Ascending aorta (tissue), 2 donors: Measurements from ENCODE around the gene CD8B. TPM values are rescaled to one million over a fixed set of nuclear protein-coding genes. Genes with fewer than 3 reads are reported as not detected.

Source experiments
- DNase-seq, 2 donors: peaks; one replicate each; pipeline ENCODE4 v3.0.0-alpha.2; 2019; ENCODE audit warnings: low spot score in 2 of 2
- H3K27ac ChIP-seq, 2 donors: fragments of 200-600 bp; sonication (generic); one replicate each; pipeline ENCODE4 v1.5.1; 2016 to 2017; ENCODE audit warnings: mild to moderate bottlenecking in 1 of 2
- H3K27me3 ChIP-seq: fragments of 200-600 bp; sonication (generic); one replicate; pipeline ENCODE4 v1.5.1; 2017
- H3K36me3 ChIP-seq, 2 donors: fragments of 200-600 bp; sonication (generic); one replicate each; pipeline ENCODE4 v1.5.1; 2016
- H3K4me1 ChIP-seq, 2 donors: fragments of 200-600 bp; sonication (generic); one replicate each; pipeline ENCODE4 v1.5.1; 2016 to 2017; ENCODE audit warnings: mild to moderate bottlenecking in 1 of 2
- H3K4me3 ChIP-seq, 2 donors: fragments of 200-600 bp; sonication (generic); one replicate each; pipeline ENCODE4 v1.5.1; 2016 to 2017; ENCODE audit warnings: mild to moderate bottlenecking in 1 of 2
- H3K9me3 ChIP-seq, 2 donors: fragments of 200-600 bp; sonication (generic); one replicate each; pipeline ENCODE4 v1.5.1; 2016
- intact Hi-C: fragments of 100-400 bp; cut with DNase I; formaldehyde crosslinking; loops from one replicate; pipeline ENCODE4 v1.15.1; 2023
- total RNA-seq: library from RNA; depleted of rRNA; stranded (reverse); fragments of >200 nt; gene quantifications from one replicate; pipeline ENCODE4 v1.1.0, GENCODE V29; 2016
- TF ChIP-seq, protein P1 (sequence below), 3 experiments: fragments of 200-600 bp in 2 of 3; fragments of 450-650 bp in 1 of 3; sonication (generic) in 2 of 3; IDR thresholded peaks; one replicate each; pipeline ENCODE4 v1.5.1; 2016 to 2019; ENCODE audit warnings: antibody characterized with exemption in 3 of 3, mild to moderate bottlenecking in 1 of 3, moderate library complexity in 1 of 3

Gene CD8B
- total RNA-seq, 1 donor from 2014 or later: not detected

DNA sequence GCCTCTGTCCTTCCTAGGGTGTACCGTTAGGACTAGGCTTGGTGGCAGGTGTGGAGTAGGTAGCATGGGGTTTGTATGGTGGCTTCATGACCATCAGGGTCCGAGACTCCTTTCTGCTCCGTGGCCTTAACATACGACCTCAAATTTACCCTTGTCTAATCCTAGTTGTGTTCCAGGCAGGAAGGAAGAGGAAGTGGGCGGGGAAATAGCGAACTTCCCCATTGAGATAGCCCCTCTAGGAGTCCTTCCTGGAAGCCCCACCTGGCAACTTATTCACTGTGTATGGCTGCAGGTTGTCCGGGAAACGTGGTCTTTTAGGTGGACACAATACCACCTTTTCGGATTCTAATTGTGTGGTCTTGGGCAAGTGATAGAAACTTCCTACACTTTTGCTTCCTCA, 80.3 kb downstream of the CD8B start:
- Histone ChIP-seq H3K4me1 (no peaks in the 10 kb centered on the region), H3K27me3 (no peaks in the 10 kb centered on the region), H3K4me3 (no peak overlapping the region), H3K36me3 (no peaks in the 10 kb centered on the region), H3K9me3 (no peaks in the 10 kb centered on the region), H3K27ac (no peak overlapping the region)
- TF ChIP-seq, protein P1, sequence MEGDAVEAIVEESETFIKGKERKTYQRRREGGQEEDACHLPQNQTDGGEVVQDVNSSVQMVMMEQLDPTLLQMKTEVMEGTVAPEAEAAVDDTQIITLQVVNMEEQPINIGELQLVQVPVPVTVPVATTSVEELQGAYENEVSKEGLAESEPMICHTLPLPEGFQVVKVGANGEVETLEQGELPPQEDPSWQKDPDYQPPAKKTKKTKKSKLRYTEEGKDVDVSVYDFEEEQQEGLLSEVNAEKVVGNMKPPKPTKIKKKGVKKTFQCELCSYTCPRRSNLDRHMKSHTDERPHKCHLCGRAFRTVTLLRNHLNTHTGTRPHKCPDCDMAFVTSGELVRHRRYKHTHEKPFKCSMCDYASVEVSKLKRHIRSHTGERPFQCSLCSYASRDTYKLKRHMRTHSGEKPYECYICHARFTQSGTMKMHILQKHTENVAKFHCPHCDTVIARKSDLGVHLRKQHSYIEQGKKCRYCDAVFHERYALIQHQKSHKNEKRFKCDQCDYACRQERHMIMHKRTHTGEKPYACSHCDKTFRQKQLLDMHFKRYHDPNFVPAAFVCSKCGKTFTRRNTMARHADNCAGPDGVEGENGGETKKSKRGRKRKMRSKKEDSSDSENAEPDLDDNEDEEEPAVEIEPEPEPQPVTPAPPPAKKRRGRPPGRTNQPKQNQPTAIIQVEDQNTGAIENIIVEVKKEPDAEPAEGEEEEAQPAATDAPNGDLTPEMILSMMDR (IDR thresholded peaks at IDR 0.05): no peak
- DNase-seq: no peak
- intact Hi-C loops: no loop called here

DNA sequence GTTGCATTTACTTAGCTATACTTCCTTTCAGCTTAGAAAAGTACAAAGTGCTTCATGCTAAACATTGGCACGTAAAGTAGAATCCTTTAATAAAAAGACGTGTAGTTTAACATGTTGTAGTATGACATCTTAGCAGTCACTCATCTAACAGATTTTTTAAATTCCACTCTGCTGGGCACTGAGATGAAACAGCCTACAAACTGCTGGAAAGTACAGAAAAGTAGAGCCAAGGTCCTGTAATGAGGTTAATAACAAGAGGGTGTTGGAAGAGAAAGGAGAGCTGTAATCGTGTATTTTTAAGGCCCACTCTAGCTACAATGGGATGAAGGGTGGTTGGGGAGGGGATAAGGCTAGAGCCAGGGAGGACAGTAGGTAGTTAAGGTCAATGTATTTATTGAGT, 81.7 kb downstream of the CD8B start:
- Histone ChIP-seq H3K36me3 (peaks cover 4 to 9% of the 10 kb centered on the region in 2 donors), H3K4me3 (no peak overlapping the region)
- intact Hi-C loops: no loop called here

DNA sequence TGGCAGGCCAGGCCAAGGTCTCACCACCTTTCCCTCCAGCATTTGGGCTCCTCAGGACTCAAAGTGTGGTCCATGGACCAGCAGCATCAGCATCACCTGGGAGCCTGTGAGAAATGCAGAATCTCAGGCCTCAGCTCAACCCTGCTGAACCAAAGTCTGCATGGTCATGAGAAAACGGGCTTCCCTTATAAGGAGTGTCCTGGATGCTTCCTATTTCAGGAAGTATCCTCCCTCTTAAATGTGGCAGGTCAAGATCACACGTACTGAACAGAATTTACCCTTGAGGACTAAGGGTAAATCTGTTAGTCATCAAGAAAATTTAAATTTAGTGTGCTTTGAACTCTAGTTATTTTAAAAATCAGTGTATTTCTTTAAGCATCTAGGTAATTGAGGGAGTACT, 82.7 kb downstream of the CD8B start:
- TF ChIP-seq, protein P1 (IDR thresholded peaks at IDR 0.05): no peak
- H3K27me3 ChIP-seq: no peaks in the 10 kb centered on the region

More for the DNA sequence above, 81.7 kb downstream of the CD8B start:
- Histone ChIP-seq H3K27ac (no peak overlapping the region), H3K9me3 (no peaks in the 10 kb centered on the region), H3K27me3 (no peaks in the 10 kb centered on the region), H3K4me1 (no peaks in the 10 kb centered on the region)
- no peak for DNase-seq
- TF ChIP-seq, protein P1 (IDR thresholded peaks at IDR 0.05): no peak

DNA sequence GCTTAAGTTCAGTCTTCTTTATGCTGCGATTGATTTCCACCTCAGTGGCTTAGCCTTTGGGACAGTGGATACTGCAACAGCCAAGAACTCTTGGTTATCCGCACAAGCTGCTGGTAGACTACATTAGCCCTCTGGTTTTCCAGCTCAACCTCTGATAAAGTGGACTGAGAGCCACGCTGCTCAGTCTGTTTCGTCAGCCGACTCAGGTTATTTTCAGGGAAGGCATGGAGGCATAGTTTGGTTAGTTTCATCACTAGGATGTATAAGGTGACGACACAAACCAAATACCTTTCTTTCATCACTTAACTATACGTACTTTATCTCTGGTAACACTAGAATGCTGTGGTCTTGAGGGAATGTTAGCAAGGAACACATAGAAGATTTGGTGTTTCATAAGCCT, 85.2 kb downstream of the CD8B start:
- intact Hi-C loops: no loop called here
- Histone ChIP-seq H3K27me3 (no peaks in the 10 kb centered on the region), H3K27ac (no peak overlapping the region), H3K4me3 (no peak overlapping the region), H3K4me1 (no peaks in the 10 kb centered on the region), H3K36me3 (peaks cover 24 to 39% of the 10 kb centered on the region in 2 donors), H3K9me3 (no peaks in the 10 kb centered on the region)
- TF ChIP-seq, protein P1 (IDR thresholded peaks at IDR 0.05): no peak
- no peak for DNase-seq

More for the DNA sequence above, 82.7 kb downstream of the CD8B start:
- Histone ChIP-seq H3K4me1 (no peaks in the 10 kb centered on the region), H3K27ac (no peak overlapping the region), H3K4me3 (no peak overlapping the region), H3K9me3 (no peaks in the 10 kb centered on the region), H3K36me3 (peaks cover 10 to 18% of the 10 kb centered on the region in 2 donors)
- intact Hi-C loops: no loop called here
- no peak for DNase-seq

DNA sequence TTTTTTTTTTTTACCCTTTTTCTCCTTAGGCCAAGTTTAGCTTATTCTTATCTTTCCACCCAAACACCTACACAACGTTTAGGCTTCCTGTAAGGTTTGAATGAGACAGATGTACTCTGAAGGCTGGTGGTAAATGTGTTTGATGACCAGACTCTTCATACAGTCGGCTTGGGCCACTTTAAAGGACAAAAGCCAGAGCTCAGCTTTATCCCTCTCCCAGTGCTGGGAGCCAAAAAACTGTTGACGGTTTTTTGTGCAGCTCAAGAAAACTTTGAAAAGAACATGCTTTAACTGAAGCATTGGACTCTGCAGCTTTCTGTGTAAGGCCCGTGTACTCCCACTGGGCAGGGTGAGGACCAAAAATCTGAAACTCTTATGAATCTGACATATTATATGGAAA, 86.3 kb downstream of the CD8B start:
- Histone ChIP-seq H3K4me3 (no peak overlapping the region), H3K27me3 (no peaks in the 10 kb centered on the region), H3K9me3 (no peaks in the 10 kb centered on the region), H3K36me3 (peaks cover 35 to 49% of the 10 kb centered on the region in 2 donors), H3K27ac (no peak overlapping the region), H3K4me1 (no peaks in the 10 kb centered on the region)
- TF ChIP-seq, protein P1 (IDR thresholded peaks at IDR 0.05): no peak
- no peak for DNase-seq
- intact Hi-C loops: no loop called here

DNA sequence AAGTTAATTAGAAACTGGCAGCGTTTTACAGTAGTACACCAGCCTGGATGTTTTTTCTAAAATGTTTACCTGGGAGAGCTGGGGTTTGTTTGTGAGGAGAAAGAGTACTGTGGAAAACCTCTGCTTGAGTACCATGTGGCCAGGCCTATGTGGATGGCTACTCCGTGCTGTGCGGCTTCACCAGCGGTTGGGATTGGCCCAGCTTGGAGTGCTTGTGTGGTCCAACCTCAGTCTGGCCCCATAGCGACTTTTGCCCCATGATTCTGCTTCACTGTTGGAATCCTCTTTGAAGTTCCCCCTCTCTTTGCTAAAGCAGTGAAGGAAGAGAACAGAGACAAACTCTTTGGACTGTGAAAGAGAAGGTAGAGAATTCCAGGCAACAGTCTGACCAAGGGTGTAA, 86.8 kb downstream of the CD8B start:
- Histone ChIP-seq H3K9me3 (no peaks in the 10 kb centered on the region), H3K27me3 (no peaks in the 10 kb centered on the region), H3K27ac (no peak overlapping the region), H3K36me3 (peaks cover 37 to 54% of the 10 kb centered on the region in 2 donors), H3K4me3 (no peak overlapping the region), H3K4me1 (no peaks in the 10 kb centered on the region)
- no peak for DNase-seq
- TF ChIP-seq, protein P1 (IDR thresholded peaks at IDR 0.05): no peak
- intact Hi-C loops: no loop called here
